GM12878 (cell line): ENCODE measurements around the gene RETREG2. TPM values are rescaled to one million over a fixed set of nuclear protein-coding genes. Genes with fewer than 3 reads are reported as not detected.
A peak's percentile ranks its signal among the peaks of the same experiment; 100 is the strongest.

Source experiments
- ATAC-seq: fragments of 200-7000 bp; cut with Tn5 transposase; 3 replicates; pipeline ENCODE4 v1.9.1; 2020; ENCODE audit warnings: mild to moderate bottlenecking, moderate library complexity
- BruUV-seq: library from RNA; stranded (reverse); fragments of 400-500 nt; replicated peaks from 2 replicates; lab custom pipeline; 2021; lab: Mats Ljungman, UMichigan
- CTCF ChIA-PET: fragments of 300-600 bp; sonication (Branson Sonifier 250); formaldehyde crosslinking; extraction: SDS; loops from one replicate; lab custom pipeline; 2021; ENCODE audit warnings: inconsistent platforms; lab: Yijun Ruan, JAX
- POLR2A ChIA-PET: fragments of 350-600 bp; formaldehyde crosslinking; extraction: SDS; loops from one replicate; lab custom pipeline; 2021; ENCODE audit warnings: inconsistent platforms; lab: Charles Lee
- RAD21 ChIA-PET: fragments of 300-600 bp; sonication (Branson Sonifier 250); formaldehyde crosslinking; loops from one replicate; lab custom pipeline; 2023; ENCODE audit warnings: antibody characterized with exemption; ENCODE audit not compliant: unreplicated experiment; lab: Charles Lee
- SMC1A ChIA-PET: fragments of 300-600 bp; sonication (Branson Sonifier 250); formaldehyde crosslinking; loops from one replicate; lab custom pipeline; 2023; ENCODE audit not compliant: unreplicated experiment, uncharacterized antibody; lab: Charles Lee
- DNase-seq: peaks from one replicate; pipeline ENCODE4 v3.0.0-alpha.2; 2011; ENCODE audit warnings: low read depth, low spot score
- FAIRE-seq: peaks from 3 replicates; lab custom pipeline; 2011; peaks lifted over from hg19 to GRCh38; lab: Jason Lieb, UNC
- H2AFZ ChIP-seq: 2 replicates; pipeline ENCODE4 v1.6.0; 2011; ENCODE audit warnings: low read depth, low read length, control low read depth; ENCODE audit not compliant: control insufficient read depth
- H3K27ac ChIP-seq: 2 replicates; pipeline ENCODE4 v1.5.1; 2011; ENCODE audit warnings: control low read depth; ENCODE audit not compliant: control insufficient read depth, insufficient read depth
- H3K27me3 ChIP-seq, 2 experiments: replicated peaks in 1 of 2; 2 replicates each; pipeline versions ENCODE4 v1.6.0 to v1.6.1; 2011; ENCODE audit warnings: low read length in 1 of 2; ENCODE audit not compliant: control insufficient read depth in 2 of 2, insufficient read depth in 2 of 2
- H3K36me3 ChIP-seq, 2 experiments: 2 replicates each; pipeline ENCODE4 v1.5.1; 2011; ENCODE audit warnings: low read length in 1 of 2; ENCODE audit not compliant: control insufficient read depth in 2 of 2, insufficient read depth in 2 of 2
- H3K4me1 ChIP-seq: 2 replicates; pipeline ENCODE4 v1.6.1; 2011; ENCODE audit warnings: mild to moderate bottlenecking, low read length, moderate library complexity, mixed read lengths; ENCODE audit not compliant: control insufficient read depth, insufficient read depth
- H3K4me2 ChIP-seq: 2 replicates; pipeline ENCODE4 v1.6.0; 2011; ENCODE audit warnings: control low read depth; ENCODE audit not compliant: control insufficient read depth, insufficient read depth
- H3K4me3 ChIP-seq: fragments of 200-600 bp; sonication (generic); 2 replicates; pipeline ENCODE4 v1.5.1; 2016
- H3K79me2 ChIP-seq: 2 replicates; pipeline ENCODE4 v1.6.0; 2011; ENCODE audit warnings: low read length; ENCODE audit not compliant: control insufficient read depth, insufficient read depth
- H3K9ac ChIP-seq: 2 replicates; pipeline ENCODE4 v1.8.0; 2011; ENCODE audit warnings: low read length, control low read depth, mixed read lengths; ENCODE audit not compliant: control insufficient read depth, insufficient read depth
- H3K9me3 ChIP-seq: replicated peaks from 3 replicates; pipeline ENCODE4 v1.5.1; 2011; ENCODE audit warnings: mild to moderate bottlenecking, low read length; ENCODE audit not compliant: control insufficient read depth, insufficient read depth
- H4K20me1 ChIP-seq: 2 replicates; pipeline ENCODE4 v1.6.0; 2011; ENCODE audit not compliant: control insufficient read depth, insufficient read depth
- BMI1 ChIP-seq: fragments of 450-650 bp; IDR thresholded peaks from 2 replicates; pipeline ENCODE4 v1.6.1; 2016; ENCODE audit warnings: mild to moderate bottlenecking, moderate library complexity, borderline replicate concordance
- BRCA1 ChIP-seq: IDR thresholded peaks from 2 replicates; pipeline ENCODE4 v1.6.1; 2011; ENCODE audit warnings: low read depth, low read length, improper control_type of control experiment
- CHD2 ChIP-seq: IDR thresholded peaks from 2 replicates; pipeline ENCODE4 v1.6.1; 2011; ENCODE audit warnings: low read depth, low read length, improper control_type of control experiment, borderline replicate concordance
- EGR1 ChIP-seq, 2 experiments: IDR thresholded peaks; 1 replicate in 1 of 2; 2 replicates in 1 of 2; pipeline ENCODE4 v1.6.1; 2011 to 2012; ENCODE audit warnings: low read depth in 2 of 2, low read length in 2 of 2, borderline replicate concordance in 1 of 2, mild to moderate bottlenecking in 1 of 2, moderate library complexity in 1 of 2
- ESRRA ChIP-seq: IDR thresholded peaks from 2 replicates; pipeline ENCODE4 v1.6.1; 2012; ENCODE audit warnings: mild to moderate bottlenecking, low read length, improper control_type of control experiment
- GATAD2B ChIP-seq: fragments of 450-650 bp; conservative IDR thresholded peaks from 2 replicates; pipeline ENCODE4 v1.6.1; 2017; ENCODE audit warnings: low read depth, mild to moderate bottlenecking, moderate library complexity
- MXI1 ChIP-seq: fragments of 150-350 bp; IDR thresholded peaks from 2 replicates; pipeline ENCODE4 v1.6.1; 2011; ENCODE audit warnings: low read depth, mild to moderate bottlenecking, inconsistent platforms, low read length, improper control_type of control experiment
- NFYB ChIP-seq: IDR thresholded peaks from 2 replicates; pipeline ENCODE4 v1.6.1; 2011; ENCODE audit warnings: low read depth, mild to moderate bottlenecking, low read length, improper control_type of control experiment, moderate library complexity; ENCODE audit not compliant: insufficient read depth
- NKRF ChIP-seq: fragments of 450-650 bp; conservative IDR thresholded peaks from 2 replicates; pipeline ENCODE4 v1.6.1; 2017; ENCODE audit warnings: mild to moderate bottlenecking, moderate library complexity
- NR2C1 ChIP-seq: fragments of 450-650 bp; IDR thresholded peaks from 2 replicates; pipeline ENCODE4 v1.6.1; 2017; ENCODE audit warnings: antibody characterized with exemption, mild to moderate bottlenecking, moderate library complexity
- RUNX3 ChIP-seq: IDR thresholded peaks from 2 replicates; pipeline ENCODE4 v1.6.1; 2012; ENCODE audit warnings: low read length, inconsistent platforms
- ZNF24 ChIP-seq: fragments of 450-650 bp; IDR thresholded peaks from 2 replicates; pipeline ENCODE4 v1.6.1; 2017; ENCODE audit warnings: antibody characterized with exemption, mild to moderate bottlenecking
- whole genome bisulfite sequencing: methylation state at CpG from one replicate; pipeline ENCODE4 v1.1.6; 2016; ENCODE audit warnings: low lambda C conversion rate; ENCODE audit not compliant: insufficient replicate concordance, insufficient coverage; ENCODE audit errors: missing lambda C conversion rate; 5-methylcytosine and 5-hydroxymethylcytosine counted together
- in situ Hi-C: fragments of 300-500 bp; cut with MboI; formaldehyde crosslinking; loops from 9 replicates; pipeline ENCODE4 v1.14.3; 2018; ENCODE audit warnings: mixed read lengths
- intact Hi-C: fragments of 100-400 bp; cut with micrococcal nuclease; formaldehyde crosslinking; loops from one replicate; pipeline ENCODE4 v1.14.2; 2022; ENCODE audit not compliant: unreplicated experiment
- polyA plus RNA-seq, 11 experiments: library from polyadenylated mRNA; depleted of rRNA in 4 of 11; unstranded in 6 of 11; stranded (reverse) in 5 of 11; fragments of >200 nt; fragmentation: Nextera tagmentation in 4 of 11; fragmentation: Illumina TruSeq in 1 of 11; extraction: Ambion mirVana in 4 of 11; extraction: Trizol in 1 of 11; gene quantifications; 1 replicate in 1 of 11; 2 replicates in 10 of 11; pipeline versions ENCODE4 v1.2.1 to v1.2.3, GENCODE V29; 2011 to 2016; ENCODE audit warnings: inconsistent platforms in 2 of 11, missing spikeins in 2 of 11, low read depth in 1 of 11
- total RNA-seq, 4 experiments: library from RNA; depleted of rRNA in 3 of 4; stranded (reverse); fragments of >200 nt in 3 of 4; fragmentation: Illumina TruSeq in 1 of 4; extraction: Trizol in 1 of 4; gene quantifications; 2 replicates each; pipeline versions ENCODE4 v1.2.1 to v1.2.3, GENCODE V29; 2013 to 2021

RETREG2 gene
- total and polyA plus RNA-seq, 10 of the 15 experiments (the other 5 are each of a cell fraction or from before 2014, with no cell fraction given), result 10.1 to 72.0 (median 28.3) TPM

GRCh38 chr2:219178377-219179175 lies 501 bp downstream of the RETREG2 start:
- H3K4me1 ChIP-seq, result peaks cover 10% of the 10 kb centered on the region
- in situ Hi-C loops, result no loop called here
- WGBS, result 1% methylated on average over 30 of the region's 45 CpGs
- TF ChIP-seq NKRF, result peak; percentile 70
- TF ChIP-seq RUNX3, result no peak
- no peak for TF ChIP-seq NR2C1
- no peak for TF ChIP-seq BRCA1
- no peak for TF ChIP-seq CHD2
- TF ChIP-seq ESRRA, result no peak
- TF ChIP-seq BMI1, result no peak
- no peak for TF ChIP-seq NFYB
- no peak for TF ChIP-seq EGR1 (IDR thresholded peaks at IDR 0.05; ENCODE audit: borderline replicate concordance in 1 of 2, low read depth in 2 of 2, low read length in 2 of 2)
- 0 out of 2 replicates have a peak, but pooled peaks have one; percentile 0 for TF ChIP-seq GATAD2B
- TF ChIP-seq MXI1, result no peak
- no peak for TF ChIP-seq ZNF24
- TF ChIP-seq, all 136 proteins: peak for 2
- peak overlapping the region; percentile 77 for H2AFZ ChIP-seq
- H3K36me3 ChIP-seq, result peaks cover 10 to 15% of the 10 kb centered on the region in 2 experiments
- RAD21 ChIA-PET, result no interaction called here
- DNase-seq, result no peak
- H3K9me3 ChIP-seq, result no peaks in the 10 kb centered on the region
- CTCF ChIA-PET, result interaction anchor here (1.0 to 1.9 kb wide), 2 partner anchors 8 to 22 kb away, joined by 3 to 8 read pairs; partner anchors contain the start of gene SLC23A3
- H3K4me3 ChIP-seq, result peak overlapping the region; percentile 83
- BruUV-seq, result no TSS peak
- no peaks in the 10 kb centered on the region for H4K20me1 ChIP-seq
- no peaks in the 10 kb centered on the region for H3K27me3 ChIP-seq
- H3K27ac ChIP-seq, result peak overlapping the region; percentile 49
- peaks cover 32% of the 10 kb centered on the region for H3K79me2 ChIP-seq
- H3K4me2 ChIP-seq, result peak overlapping the region; percentile 89
- POLR2A ChIA-PET, result interaction anchor here (1.0 to 1.2 kb wide), 2 partner anchors 22 to 29 kb away, joined by 3 read pairs; no protein-coding TSS in a partner anchor
- SMC1A ChIA-PET, result interaction anchor here (1.0 to 1.7 kb wide), 2 partner anchors 8 to 14 kb away, joined by 3 to 4 read pairs; no protein-coding TSS in a partner anchor
- intact Hi-C loops, result loop anchor here (5.0 kb wide), 3 partner anchors 99 to 209 kb away; partner anchors contain the start of genes DNAJB2 and DNPEP
- ATAC-seq, result peak; percentile 2
- no peak for FAIRE-seq
- H3K9ac ChIP-seq, result peak overlapping the region; percentile 72
